Measurements from ENCODE around the gene FARP2.
"Not testable (repeated sequence)": the region's sequence is repeated elsewhere in the genome, so short reads cannot be mapped to it uniquely, and the experiment has no call there.

FARP2 gene

DNA sequence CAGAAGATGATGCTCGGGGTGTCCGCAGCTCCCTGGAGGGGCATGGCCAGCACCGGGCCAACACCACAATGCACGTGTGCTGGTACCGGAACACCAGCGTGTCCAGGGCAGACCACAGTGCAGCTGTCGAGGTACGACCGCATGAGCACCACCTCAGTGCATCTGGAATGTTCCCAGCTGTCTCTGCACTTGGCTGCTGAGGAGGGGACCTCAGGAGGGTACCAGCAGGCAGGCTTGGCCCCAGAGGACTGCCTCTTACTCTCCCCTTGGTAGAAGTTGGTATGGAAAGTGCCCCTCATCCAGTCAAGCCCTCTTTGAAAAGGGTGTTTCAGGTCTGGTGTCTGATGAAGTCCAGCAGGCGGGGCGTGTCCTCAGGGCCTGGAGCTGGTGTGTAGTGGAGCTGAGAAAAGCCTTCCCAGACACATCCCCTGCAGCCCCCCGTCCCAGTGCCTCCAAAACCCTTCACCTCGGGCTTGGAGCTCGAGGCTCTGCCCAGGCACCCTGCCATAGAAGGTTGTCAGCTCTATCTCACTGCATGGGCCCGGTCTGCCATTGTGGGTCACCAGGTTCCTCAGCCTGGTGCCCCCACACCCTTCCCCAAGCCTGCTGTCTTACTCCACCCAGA, 135.6 kb downstream of the FARP2 start:
- no peak for DNase-seq

DNA sequence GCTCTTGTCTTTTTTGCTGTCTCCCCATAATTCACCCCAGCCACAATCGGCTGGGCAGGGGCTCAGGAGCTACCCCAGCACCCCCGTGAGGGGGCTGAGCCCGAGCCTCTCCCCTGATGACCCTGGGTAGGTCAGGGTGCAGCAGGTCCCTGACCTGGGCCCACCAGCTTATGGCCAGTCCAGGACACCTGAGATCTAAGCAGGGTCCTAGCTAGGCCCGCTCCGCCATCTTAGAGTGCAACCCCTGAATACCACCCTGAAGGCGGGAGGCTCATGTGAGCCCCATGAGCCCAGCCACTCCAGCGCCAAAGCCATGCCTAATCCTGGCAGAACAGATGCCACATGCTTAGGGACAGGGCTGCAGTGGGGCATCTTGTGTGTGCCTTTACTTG, 136.1 kb downstream of the FARP2 start:
- DNase-seq, result no peak

DNA sequence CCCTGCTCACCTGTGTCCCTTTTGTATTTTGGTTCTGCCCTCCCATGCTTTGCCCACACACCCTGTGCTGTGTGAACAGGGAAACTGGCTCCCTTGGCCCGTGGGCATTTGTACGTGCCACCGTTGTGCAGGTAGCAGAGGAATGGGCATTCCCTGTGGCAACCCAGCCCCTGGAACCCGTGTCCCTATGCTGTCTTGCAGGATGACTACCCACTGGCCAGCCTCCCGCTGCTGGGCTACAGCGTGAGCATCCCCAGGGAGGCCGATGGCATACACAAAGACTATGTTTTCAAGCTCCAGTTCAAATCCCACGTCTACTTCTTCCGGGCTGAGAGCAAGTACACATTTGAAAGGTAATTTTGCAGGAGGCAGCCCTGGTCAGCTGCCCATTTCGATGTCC, 137.0 kb downstream of the FARP2 start:
- no peak for DNase-seq

DNA sequence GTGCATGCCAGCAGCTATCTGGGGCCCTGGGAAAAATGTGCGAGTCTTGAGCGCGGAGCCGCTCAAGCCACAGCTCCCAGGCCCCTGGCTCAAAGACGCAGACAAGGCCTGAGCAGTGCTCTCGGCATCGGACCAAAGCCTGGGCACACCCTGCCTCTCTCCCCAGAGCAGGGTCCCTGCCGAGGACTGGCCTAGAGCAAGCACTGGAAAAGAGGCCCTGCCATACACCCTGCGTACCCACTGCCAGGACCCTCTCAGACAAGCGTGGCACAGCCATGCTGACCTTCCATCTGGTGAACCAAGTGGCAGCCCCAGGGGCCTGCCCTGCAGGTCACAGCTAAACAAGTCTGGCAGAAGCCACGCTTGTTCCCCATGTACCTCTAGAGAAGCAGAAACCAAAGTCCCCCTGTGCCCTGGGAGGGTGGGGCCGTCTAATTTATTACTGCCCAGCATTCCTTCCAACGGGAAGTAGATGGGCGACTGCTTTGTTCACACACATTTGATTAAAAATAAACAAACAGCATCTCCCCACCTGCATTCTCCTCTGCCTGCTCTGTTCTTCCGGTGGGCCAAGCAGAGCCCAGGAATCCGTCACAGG, 138.3 kb downstream of the FARP2 start:
- no peak for DNase-seq

DNA sequence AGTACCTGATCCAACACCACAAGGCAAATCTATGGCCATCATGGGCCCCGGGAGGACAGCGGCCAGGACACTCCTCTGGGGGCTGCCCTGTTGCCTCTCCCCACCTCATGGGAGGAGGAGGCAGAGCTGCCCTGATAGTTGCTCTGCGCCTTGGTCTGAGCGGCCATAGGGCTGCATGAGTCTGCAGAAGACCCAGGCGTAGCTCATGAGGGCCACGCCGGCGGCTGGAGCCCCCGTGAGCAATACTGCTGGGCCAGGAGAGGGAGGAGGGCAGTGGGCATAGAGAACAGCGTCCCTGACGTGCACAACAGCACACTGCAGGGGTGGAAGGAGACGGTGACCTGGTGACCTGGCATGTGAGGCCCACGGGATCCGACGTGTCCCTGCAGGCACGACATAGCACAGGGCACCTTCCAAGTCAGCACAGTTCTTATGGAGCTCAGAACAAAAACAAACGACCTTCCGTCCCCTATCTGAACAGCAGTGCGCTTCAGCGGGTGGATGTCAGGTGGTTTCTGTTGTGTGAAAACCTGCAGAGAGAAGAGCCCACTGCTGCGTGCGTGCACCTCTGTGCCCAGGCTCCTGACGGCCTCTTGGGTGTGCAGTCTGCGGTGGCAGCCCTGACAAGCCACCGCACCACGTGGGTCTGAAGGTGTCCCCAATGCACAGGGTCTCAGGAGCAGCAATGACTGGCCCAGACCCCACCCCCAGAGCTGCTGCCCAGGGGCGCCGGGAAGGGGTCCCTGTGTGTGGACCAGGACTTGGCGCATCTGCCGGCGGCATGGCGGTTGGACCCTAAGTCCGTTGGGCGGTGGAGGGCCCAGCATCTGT, 139.3 kb downstream of the FARP2 start:
- no peak for DNase-seq

DNA sequence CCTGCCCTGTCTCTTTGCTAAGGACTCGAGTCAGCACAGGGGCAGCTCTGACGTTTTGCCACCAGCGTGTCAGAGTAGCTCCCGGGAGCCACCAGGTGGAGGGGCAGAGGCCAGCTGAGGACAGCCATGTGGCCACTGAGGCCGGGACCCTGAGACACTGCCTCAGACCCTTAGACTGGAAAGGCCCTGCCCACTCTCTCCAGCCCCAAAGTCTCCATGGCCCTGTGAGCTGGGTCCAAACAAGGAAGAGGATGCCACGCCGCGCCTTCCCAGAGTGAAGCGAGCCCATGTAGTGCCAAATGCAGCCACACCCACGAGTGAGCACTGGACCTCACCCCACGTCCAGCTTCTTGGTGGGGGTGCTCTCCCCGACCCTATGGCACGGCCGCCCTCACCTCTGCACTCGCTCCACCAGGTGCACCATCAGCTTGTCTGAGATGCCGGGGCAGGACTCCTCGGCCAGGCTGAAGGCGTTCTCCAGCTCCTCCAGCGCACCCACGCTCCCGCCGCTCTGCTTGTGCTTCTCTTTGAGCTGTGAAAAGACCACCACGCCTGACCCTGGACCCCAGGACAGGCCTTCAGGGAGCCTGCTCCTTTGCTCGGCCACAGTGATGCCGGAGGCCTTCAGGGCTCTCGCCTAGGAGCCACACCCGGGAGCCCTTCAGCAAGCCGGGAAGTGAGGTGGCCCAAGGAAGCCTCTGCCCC, 140.1 kb downstream of the FARP2 start:
- DNase-seq, result no peak

DNA sequence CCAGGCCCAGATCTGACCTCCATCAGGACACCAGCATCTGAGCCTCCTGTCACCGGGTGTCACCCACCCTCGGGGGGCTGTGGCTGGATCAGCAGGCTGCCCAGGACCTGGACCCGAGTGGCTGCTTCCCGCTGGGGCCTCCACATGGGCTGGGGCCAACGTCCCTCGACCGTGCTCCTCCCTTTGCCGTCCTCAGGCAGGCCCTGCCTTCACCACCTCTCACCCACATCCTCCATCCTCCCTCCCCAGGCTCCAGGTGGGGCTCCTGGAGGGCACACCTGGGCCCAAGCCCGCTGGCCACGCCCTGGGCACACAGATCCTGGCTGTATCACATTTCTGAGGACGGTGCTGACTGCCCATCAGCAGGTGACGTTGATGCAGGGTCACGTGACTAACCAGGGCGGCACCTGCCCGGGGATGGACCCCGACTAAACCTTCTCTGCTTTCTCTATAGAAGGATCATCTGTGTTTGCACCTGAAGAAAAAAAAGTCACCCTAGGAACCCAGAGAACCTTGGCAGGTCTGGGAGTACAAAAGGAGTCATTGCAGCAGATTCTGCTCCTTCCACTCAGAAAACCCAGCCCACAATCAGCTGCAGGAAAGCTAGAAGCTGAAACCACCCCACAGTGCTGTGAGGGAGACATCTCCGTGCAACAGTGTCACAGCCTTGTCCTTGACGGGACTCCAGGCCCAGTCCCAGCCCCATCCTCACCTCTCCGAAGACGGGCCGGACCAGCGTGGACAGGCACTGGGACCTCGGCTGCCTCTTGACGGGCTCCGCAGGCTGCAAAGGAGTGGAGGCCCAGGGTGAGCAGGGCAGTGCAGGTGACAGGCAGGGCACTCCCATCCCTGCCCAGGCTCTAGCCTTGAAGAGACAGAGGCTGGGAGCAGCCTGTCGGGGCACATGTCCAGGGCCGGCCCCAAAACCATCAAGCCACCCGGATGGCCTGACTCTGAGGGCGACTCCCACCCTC, 141.1 kb downstream of the FARP2 start:
- no peak for DNase-seq

DNA sequence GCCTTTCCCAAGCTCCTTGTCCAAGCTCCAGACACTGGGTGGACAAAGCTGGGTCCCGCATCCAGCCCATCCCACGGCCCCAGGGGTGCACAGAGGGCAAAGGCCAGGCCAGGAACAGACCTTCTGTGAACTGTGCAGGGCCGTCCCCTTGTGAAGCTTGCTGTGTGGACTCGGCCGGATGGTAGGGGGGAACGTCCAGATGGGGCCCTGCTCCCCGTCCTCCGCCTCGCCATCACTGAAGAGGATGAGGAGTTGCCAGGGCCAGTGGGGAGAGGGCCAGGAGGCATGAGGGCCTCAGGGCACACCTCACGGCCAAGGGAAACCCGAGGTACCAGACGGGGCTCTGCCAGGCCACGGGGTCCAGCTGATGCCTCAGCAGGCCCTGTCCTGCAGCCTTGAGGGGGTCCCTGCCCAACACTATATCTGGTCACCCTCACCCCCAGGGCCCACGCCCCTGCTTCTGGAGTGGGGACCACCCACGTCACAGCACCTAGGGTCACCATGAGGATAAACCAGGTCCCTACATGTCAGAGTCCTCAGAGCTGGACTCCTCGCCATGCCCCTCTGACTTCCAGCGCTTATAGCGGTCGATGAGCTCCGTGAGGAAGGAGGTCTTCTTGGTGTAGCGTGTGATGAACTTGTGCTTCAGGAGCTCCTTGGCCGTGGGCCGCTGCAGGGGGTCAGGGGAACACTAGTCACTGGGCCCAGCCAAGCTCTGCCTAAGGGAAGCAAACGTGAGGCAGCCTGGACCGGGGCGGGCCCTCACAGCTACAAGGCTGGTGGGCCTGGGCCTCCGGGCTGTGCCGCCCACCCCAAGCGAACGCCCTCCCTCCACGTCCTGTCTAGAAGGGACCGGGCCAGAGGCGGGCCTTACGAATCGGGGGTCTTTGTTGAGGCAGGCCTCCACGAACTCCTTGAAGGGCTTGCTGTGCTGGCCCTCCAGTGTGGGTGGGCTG, 142.3 kb downstream of the FARP2 start:
- DNase-seq, result no peak

DNA sequence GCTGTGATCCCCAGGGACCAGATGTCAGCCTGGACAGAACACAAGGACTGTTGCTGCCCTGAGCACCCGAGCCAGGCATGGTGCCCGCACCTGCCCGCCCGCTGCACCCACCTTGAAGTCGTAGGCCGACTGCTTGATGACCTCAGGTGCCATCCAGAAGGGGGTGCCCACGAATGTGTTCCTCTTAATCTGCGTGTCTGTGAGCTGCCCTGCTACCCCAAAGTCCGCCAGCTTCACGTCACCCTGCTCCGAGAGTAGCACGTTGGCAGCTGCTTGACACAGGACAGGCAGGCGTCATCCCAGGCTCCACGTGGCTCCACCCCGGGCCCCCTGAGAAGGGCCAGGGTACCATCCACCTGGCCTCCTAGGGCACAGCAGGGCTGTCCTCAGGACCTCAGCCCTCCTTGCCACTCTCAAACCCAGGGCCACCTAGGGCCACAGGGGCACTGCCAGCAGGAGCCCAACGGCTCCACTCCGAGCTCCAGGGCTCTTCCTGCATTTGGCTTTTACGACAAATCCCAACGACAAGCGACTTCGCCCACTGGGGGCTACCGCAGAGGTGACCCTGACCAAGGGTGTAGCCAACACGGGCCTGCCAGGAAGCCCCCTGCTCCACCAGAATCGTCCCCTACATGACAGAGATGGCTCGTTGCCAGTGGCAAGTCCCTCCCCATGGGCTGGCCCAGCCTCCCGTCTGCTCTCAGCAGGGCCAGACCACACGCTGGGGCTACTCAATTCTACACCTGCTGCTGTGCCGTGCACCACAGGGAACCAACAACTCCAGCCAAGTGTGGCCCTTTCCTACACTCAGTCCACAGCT, 143.3 kb downstream of the FARP2 start:
- DNase-seq, result no peak

DNA sequence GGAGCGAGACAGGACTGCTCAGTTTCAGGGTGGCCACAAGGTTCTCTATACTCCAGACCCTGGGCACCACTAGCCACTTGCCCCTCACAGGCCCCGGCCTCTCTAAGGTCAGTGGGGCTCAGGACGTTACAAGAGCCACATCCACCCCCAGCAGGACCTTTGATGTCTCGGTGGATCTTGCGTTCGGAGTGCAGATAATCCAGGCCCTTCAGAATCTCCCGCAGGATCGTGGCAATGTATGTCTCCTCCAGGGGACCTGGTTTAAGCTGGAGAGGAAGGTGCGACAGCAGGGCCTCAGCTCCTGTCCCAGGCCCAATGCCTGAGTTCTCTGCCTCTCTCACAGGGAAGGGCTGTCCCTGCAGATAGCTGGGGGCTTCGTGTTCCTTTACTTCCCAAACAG, 143.9 kb downstream of the FARP2 start:
- DNase-seq, result no peak

DNA sequence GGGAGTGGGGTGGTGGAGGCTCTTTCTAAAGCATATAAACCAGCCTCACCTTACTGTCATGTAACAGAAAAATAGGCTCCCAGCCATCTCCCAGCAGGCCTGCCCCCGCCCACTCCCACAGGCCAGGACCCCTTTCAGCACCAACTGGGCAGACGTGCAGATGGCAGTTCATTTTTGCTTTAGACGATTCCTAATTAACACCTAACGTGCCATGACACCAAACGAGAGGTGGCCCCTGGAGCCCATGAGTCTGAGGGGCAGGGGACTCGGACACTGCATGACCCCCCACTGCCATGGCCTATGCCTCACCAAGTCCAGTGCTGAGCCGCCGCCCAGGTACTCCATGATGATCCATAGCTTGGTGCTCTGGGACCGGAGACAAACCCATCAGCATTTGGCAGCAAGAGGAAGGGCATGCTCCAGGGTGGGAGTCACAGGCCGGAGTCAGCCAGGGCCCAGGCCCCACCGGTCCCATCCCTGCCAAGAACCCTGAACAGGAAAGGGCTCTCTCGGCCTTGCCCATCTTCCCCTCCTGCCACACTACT, 144.4 kb downstream of the FARP2 start:
- DNase-seq, result no peak

DNA sequence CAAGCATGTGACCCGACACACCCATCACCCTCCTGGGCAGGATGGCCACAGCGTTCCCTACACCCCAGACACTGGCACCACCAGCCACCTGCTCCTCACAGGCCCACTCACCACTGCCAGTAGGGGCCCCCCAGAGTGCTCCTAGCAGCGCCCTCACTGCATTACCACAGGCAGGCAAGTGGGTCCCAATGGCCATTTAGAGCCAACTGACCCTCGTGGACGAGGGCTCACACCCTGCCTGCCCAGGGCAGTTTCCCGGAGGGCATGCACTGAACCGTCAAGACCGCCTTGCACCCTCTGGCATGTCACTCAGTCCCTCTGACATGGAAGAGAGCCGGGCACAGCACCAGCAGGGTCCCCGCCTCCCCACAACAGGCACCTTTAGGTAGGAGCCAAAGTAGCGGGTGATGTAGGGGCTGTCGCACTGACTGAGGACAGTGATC, 145.0 kb downstream of the FARP2 start:
- DNase-seq, result no peak

DNA sequence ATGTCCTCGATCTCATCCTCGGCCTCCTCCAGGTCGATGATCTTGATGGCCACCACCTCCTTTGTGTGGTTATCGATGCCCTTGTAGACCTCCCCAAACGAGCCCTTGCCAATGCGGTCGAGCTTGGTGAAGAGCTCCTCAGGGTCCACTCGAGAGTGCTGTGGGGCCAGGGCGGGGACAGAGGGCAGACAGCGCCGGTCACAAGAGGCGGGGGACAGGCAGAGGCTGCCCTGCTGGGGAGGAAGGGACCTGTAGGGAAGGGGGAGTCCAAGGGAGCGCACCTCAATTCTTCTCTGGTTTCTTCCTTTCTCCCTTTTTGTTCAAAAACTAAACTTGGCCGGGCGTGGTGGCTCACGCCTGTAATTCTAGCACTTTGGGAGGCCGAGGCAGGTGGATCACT, 145.5 kb downstream of the FARP2 start:
- DNase-seq, result no peak

DNA sequence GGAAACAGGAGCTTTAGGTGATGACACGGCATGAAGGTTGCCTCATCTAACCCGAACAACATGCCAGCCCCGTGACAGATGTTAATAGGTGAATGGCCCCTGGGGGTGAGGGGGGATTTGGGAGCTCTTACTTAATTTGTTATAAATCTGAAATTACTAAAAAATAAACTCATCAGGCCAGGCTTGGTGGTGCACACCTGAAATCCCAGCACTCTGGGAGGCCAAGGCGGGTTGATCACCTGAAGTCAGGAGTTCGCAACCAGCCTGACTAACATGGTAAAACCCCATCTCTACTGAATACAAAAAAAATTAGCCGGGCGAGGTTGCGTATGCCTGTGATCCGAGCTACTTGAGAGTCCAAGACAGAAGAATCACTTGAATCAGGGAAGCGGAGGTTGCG, 146.2 kb downstream of the FARP2 start:
- no peak for DNase-seq

DNA sequence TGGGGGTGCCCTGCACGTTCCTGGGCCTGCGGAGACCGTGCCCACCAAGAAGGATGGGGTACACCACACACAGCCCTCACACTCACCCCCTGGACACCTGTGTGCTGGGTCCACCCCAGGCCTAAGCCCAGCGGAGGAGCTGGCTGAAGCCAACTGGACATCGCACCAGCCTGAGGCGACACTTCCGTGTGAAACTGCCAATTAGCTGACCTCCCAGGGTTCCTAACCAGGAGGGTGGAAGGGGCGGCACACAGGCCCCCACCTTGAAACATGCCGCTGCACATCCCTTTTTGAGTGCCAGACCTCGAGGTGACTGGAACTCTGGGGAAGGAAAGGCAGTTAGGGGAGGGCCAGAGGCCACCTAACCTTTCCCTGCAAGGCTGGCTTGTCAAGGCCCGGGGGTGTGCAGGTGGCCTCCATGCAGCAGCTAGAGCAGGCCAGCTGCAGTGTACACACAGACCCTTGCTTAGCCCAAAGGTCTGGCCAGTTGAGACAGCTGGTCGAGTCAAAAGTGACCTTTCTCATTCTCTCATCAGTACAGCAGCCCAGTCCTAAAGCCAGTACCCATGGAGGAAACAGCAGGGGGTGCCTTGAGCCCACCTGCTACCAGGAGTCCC, 147.8 kb downstream of the FARP2 start:
- no peak for DNase-seq

DNA sequence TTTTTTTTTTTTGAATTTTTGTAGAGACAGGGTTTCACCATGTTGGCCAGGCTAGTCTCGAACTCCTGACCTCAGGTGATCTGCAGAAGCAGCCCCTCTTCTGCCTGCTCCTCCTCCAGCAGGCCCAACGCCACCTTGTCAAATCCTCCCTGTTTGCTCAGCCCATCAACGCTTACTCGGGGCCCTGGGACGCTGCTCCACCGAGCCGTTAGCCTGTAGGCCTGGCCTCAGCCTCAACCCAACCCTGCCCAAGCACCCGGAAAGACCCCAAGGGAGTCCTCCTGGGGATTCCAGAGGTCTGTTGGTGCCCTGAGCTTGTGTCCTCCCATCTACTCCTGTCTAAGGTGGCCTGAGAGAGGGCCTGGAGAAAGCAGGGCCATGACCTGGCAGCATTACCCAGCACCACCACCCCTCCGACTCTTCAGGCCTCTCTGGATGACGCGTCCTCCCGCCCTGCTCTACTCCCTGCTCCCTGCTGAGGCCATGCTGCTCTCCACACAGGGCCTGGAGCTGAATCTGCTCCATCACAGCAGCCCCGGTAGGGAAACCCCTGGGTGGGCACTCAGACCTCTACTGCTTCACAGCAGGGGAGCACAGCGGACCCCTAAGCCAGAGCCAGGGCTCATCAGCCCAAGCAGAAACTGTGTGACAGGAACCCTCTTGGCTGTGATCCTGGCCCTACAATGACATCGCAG, 149.1 kb downstream of the FARP2 start:
- DNase-seq, result no peak

DNA sequence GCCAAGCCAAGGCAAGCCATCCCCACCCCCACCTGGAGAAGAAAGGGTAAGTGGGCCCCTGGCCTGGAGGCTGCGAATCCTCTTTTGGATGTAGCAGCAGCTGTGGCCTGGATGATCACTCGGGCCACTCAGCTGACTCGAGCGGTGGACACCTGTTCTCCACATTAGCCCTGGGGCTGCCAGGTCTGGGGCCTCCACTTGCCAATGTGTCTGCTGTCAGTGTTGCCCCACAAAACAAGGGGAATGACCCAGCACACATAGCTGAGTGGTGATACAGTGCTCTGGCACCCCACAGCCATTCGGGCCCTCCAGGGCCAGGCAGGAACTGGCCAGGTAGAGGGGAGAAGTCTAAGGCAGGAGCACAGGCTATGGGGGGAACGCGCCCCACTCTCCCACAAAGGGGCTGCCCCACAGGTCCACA, 149.7 kb downstream of the FARP2 start:
- DNase-seq, result no peak

DNA sequence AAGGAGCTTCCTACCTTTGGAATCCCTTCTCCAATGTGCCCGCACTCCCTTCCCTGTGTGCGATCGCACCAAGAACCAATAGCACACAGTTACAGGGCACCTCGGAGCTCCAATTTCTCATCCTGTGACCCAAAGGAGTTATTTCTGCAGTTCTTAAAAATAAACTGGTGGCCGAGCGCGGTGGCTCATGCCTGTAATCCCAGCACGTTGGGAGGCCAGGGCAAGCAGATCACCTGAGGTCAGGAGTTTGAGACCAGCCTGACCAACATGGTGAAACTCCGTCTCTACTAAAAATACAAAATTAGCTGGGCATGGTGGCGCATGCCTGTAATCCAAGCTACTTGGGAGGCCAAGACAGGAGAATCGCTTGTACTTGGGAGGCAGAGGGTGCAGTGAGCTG, 150.2 kb downstream of the FARP2 start:
- not testable (repeated sequence) for DNase-seq

All from CD4-positive, alpha-beta T cell treated with Interleukin-17A for 4 hours (primary cell).